ENCODE results near the gene NELFB.
A peak's percentile ranks its signal among the peaks of the same experiment; 100 is the strongest.

The NELFB gene

DNA sequence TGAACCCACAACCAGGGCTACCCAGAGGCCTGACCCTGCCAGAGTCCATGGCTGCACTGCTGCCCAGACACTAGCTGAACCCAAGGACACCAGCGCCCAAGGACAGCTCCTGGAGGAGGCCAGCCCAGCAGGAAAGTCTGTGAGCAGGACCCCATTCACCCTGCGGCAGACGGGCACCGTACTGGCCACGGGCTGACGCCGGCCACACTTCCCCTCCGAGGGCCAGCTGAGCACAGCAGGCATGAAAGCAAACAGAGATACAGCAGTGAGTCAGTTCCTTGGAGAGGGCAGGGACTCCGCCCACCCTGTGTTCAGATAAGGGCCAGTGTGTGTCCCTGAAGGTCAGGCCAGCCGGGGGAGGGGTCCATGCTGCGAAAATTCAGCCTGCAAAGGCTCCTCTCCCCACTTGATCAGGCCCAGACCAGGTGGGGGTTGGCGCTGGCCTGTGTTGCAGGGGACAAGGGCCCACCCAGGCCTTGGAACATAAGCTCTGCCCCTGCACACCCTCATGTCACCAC lies 36.3 kb upstream of the NELFB start:
- Histone ChIP-seq H3K4me1 (ENCODE audit: control insufficient read depth, low read depth, low read length) (no peaks in the 10 kb centered on the region), H3K9ac (ENCODE audit: low read length) (no peak overlapping the region), H3K36me3 (ENCODE audit: control insufficient read depth, low read depth, low read length) (peaks cover 9% of the 10 kb centered on the region), H3K4me3 (ENCODE audit: low read length) (no peak overlapping the region), H3K27me3 (ENCODE audit: control insufficient read depth, insufficient read depth, low read length) (peaks cover 8% of the 10 kb centered on the region), H3K27ac (ENCODE audit: low read length) (no peak overlapping the region), H3K9me3 (ENCODE audit: control insufficient read depth, low read depth, low read length) (no peaks in the 10 kb centered on the region)

DNA sequence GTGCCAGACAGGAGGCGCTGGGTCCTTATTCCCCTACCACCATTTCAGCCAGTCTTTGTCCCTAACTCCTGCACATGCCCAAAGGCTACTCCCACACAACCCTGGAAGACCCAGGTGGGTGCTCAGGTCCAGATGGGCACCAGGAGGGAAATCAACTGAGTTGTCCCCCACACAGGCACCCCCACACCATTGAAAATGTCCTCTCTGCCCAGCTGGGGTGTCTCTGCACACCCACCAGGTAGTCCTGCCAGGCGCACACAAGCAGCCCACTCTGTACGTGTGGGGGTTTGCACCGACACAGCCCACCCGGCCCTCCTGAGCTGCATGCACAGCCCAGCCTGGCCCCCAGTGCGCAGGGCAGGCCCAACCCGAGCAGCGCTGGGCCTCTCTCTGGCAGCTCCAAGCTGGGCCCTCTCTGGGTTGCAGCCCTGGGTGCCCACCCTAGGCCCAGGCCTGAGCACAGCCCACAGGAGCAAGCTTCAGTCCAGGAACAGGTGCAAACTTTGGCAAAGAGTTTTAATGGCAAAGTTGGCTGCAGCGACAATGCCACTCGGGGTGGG lies 35.3 kb upstream of the NELFB start:
- Histone ChIP-seq H3K9ac (ENCODE audit: low read length) (no peak overlapping the region), H3K36me3 (ENCODE audit: control insufficient read depth, low read depth, low read length) (peaks cover 3% of the 10 kb centered on the region), H3K27me3 (ENCODE audit: control insufficient read depth, insufficient read depth, low read length) (peaks cover 8% of the 10 kb centered on the region), H3K4me3 (ENCODE audit: low read length) (no peak overlapping the region), H3K9me3 (ENCODE audit: control insufficient read depth, low read depth, low read length) (no peaks in the 10 kb centered on the region), H3K27ac (ENCODE audit: low read length) (no peak overlapping the region), H3K4me1 (ENCODE audit: control insufficient read depth, low read depth, low read length) (no peaks in the 10 kb centered on the region)

DNA sequence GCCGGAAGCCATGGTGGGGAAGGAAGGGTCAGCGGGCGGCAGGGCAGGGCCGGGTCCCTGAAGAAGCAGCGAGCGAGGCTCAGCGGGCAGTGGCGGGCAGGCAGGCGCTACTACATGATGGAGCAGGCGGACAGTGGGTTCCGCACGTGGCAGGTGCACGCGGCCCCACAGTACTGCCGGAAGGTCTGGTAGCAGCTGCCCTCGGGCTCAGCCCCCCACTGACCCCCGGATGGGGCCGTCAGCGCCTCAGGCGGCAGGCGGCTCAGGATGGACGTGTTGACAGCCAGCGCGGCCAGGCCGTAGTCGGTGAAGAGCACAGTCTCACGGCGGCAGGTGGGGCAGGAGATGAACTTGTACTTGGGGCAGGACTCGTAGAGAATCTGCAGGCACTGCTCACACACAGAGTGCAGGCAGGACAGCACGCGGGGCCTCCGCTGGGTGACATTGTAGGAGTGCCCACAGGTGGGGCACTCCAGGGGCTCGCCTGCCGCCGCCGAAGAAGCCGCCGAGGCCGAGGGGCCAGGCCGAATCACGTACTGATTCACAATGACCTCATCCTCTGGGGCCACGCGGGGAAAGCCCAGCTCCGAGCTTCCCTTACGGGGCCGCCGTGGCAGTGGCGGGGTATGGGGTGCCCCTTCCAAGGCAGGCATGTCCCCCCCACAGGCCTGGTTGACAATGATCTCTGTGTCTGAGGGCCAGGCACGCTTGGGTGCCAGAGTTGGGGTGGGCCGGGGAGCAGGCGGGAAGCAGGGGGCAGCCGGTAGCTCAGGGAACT lies 34.6 kb upstream of the NELFB start:
- H3K36me3 ChIP-seq (ENCODE audit: control insufficient read depth, low read depth, low read length) = no peaks in the 10 kb centered on the region
- H3K27me3 ChIP-seq (ENCODE audit: control insufficient read depth, insufficient read depth, low read length) = peaks cover 8% of the 10 kb centered on the region
- no peaks in the 10 kb centered on the region for H3K9me3 ChIP-seq (ENCODE audit: control insufficient read depth, low read depth, low read length)
- H3K4me1 ChIP-seq (ENCODE audit: control insufficient read depth, low read depth, low read length) = no peaks in the 10 kb centered on the region
- no peak overlapping the region for H3K4me3 ChIP-seq (ENCODE audit: low read length)
- no peak overlapping the region for H3K9ac ChIP-seq (ENCODE audit: low read length)
- no peak overlapping the region for H3K27ac ChIP-seq (ENCODE audit: low read length)

DNA sequence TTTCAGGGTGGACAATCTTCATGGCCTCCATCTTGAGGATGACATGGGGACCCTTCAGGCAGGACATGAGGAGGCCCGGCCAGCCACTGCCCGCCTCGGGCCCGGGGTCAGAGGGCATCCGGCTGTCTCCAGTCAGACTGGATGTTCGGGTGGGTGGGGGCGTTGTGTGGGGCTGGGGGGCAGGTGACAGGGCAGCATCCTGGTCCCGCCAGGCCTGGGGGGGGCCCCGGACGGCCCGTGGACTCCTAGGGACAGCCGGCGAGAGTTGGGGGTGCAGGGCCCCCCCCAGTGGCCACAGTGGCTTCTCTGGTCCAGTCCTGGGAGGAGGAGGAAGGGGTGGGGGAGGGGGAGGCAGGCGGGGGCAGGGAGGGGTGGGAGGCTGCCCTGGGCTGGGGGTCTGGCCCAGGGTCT lies 34.0 kb upstream of the NELFB start:
- Histone ChIP-seq H3K9me3 (ENCODE audit: control insufficient read depth, low read depth, low read length) (no peaks in the 10 kb centered on the region), H3K4me3 (ENCODE audit: low read length) (no peak overlapping the region), H3K36me3 (ENCODE audit: control insufficient read depth, low read depth, low read length) (no peaks in the 10 kb centered on the region), H3K27ac (ENCODE audit: low read length) (no peak overlapping the region), H3K4me1 (ENCODE audit: control insufficient read depth, low read depth, low read length) (no peaks in the 10 kb centered on the region), H3K27me3 (ENCODE audit: control insufficient read depth, insufficient read depth, low read length) (peaks cover 8% of the 10 kb centered on the region), H3K9ac (ENCODE audit: low read length) (no peak overlapping the region)

DNA sequence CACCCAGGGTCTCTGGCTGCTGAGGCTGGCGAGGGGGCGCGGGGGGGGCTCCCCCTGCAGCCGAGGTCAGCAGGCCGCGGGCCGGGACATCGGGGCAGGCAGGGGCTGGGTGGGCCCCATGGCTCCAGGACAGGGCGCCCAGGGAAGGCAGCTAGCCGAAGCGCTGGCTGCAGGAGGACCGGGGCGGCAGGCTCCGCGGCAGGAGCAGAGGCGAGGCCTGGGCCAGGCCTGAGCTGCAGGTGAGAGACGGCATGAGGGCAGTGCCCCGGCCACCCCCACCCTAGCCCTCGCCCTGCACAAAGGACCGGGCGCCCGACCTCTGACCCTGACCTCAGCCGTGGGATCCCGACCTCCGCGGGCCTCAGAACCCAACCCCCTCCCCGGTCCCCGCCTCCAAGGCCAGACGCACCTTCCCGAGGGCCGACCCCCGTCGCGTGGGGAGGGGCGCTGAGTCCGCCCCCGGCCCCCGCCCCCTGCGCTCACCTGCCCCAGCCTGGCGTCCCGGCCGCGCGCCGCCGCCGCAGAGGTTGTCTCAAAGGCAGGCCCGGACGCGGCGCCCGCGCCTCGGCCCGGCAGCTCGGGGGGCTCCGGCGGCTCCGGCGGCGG lies 33.5 kb upstream of the NELFB start:
- Histone ChIP-seq H3K27ac (ENCODE audit: low read length) (no peak overlapping the region), H3K9ac (ENCODE audit: low read length) (no peak overlapping the region), H3K4me1 (ENCODE audit: control insufficient read depth, low read depth, low read length) (no peaks in the 10 kb centered on the region), H3K9me3 (ENCODE audit: control insufficient read depth, low read depth, low read length) (no peaks in the 10 kb centered on the region), H3K27me3 (ENCODE audit: control insufficient read depth, insufficient read depth, low read length) (peaks cover 8% of the 10 kb centered on the region), H3K4me3 (ENCODE audit: low read length) (peak overlapping the region; percentile 42), H3K36me3 (ENCODE audit: control insufficient read depth, low read depth, low read length) (no peaks in the 10 kb centered on the region)

DNA sequence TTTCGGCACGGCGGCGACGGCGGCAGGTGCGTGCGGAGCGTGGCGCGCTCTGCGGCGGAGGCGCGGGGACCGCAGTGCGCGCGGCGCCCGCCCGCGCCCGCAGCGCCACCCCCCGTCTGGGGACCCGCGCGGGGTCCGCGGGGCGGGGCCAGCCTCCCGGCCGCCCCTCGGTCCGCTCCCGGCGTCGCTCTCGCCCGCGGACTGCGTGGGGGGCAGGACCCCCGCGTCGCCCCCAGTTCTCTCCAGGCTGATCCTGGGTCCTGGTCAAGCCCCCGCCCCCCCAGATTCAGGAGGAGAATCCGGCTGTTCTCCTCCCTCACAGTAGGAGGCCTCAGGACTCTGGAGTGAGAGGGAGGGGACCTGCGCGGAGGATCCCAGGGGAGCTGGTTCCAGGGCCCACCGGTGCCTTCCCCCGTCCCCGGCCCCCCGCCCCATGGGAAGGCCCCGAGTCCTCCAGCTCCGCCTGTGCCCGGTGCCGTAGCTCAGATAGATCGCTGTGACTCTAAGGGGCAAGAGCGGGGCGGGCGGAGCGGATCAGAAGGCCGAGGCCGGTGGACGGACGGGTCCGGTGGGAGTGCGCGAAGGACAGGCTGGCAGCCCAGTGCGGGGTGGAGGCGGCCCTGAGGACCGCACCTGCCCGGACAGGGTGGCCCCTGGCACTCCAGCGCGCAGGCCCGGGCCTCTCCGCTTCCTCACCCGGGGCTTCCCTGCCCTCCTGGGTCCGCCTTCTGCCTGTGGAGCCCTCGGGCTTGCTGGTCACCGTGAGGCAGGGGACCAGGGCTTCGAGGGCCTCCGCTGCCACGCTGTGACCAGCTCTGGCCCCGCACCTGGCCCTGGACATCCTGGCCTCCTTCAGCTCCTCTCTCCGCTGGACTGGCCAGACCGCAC lies 32.7 kb upstream of the NELFB start, which contains the start of gene RNF208:
RNF208 (minus strand) TSS at position 51 of the 888 bp plus-strand sequence. CDS start 1,028 bp downstream, outside the sequence.
- Histone ChIP-seq H3K4me1 (ENCODE audit: control insufficient read depth, low read depth, low read length) (no peaks in the 10 kb centered on the region), H3K27ac (ENCODE audit: low read length) (no peak within 1 kb of the TSS), H3K27me3 (ENCODE audit: control insufficient read depth, insufficient read depth, low read length) (peaks cover 8% of the 10 kb centered on the region), H3K36me3 (ENCODE audit: control insufficient read depth, low read depth, low read length) (no peaks in the 10 kb centered on the region), H3K4me3 (ENCODE audit: low read length) (peak within 1 kb of the TSS; percentile 75), H3K9ac (ENCODE audit: low read length) (no peak within 1 kb of the TSS), H3K9me3 (ENCODE audit: control insufficient read depth, low read depth, low read length) (no peaks in the 10 kb centered on the region)

DNA sequence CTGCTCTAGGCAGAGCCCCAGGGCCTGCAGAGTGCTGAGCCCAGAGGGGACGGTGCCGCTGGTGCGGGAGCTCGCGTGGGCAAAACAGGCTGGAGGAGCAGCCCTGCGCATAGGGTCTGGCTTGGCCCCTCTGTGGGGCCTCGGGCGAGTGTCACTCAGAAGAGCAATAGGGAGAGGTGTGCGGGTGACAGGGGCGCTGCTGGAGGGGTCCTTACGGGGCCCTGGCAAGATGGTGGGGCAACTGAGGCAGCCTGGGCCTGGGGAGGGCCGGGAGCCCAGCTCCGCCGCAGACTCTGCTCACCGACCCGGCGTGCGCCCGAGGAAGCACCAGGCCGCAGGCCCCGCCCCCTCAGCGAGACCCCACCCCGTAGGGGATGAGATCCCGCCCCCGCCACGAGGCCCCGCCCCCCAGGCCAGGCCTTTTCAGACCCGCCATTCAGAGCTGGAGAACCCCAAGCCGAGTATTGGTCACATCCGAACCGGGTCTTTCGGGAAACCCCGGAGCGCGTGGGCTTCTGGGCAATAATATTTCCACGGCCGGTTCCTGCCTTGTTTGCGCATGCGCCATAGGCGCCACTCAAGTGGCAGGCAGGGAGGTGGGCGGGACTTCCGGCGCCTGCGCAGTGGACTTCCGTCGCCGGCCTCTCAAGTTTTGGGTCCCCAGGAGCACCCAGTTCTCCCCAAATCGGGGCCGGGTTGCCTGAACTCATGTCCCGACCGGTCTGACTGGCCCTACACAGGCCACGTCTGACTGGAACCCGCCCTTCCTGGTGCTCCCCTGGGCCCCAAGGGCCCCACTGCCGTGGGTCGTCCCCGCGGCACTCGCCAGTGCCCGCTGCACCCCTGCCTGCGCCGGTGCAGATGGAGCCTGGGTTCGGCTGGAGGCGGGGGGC lies 31.8 kb upstream of the NELFB start:
- H3K27ac ChIP-seq (ENCODE audit: low read length) = no peak overlapping the region
- H3K9me3 ChIP-seq (ENCODE audit: control insufficient read depth, low read depth, low read length) = no peaks in the 10 kb centered on the region
- no peaks in the 10 kb centered on the region for H3K4me1 ChIP-seq (ENCODE audit: control insufficient read depth, low read depth, low read length)
- H3K9ac ChIP-seq (ENCODE audit: low read length) = peak overlapping the region; percentile 61
- peak overlapping the region; percentile 75 for H3K4me3 ChIP-seq (ENCODE audit: low read length)
- H3K27me3 ChIP-seq (ENCODE audit: control insufficient read depth, insufficient read depth, low read length) = peaks cover 8% of the 10 kb centered on the region
- H3K36me3 ChIP-seq (ENCODE audit: control insufficient read depth, low read depth, low read length) = no peaks in the 10 kb centered on the region

DNA sequence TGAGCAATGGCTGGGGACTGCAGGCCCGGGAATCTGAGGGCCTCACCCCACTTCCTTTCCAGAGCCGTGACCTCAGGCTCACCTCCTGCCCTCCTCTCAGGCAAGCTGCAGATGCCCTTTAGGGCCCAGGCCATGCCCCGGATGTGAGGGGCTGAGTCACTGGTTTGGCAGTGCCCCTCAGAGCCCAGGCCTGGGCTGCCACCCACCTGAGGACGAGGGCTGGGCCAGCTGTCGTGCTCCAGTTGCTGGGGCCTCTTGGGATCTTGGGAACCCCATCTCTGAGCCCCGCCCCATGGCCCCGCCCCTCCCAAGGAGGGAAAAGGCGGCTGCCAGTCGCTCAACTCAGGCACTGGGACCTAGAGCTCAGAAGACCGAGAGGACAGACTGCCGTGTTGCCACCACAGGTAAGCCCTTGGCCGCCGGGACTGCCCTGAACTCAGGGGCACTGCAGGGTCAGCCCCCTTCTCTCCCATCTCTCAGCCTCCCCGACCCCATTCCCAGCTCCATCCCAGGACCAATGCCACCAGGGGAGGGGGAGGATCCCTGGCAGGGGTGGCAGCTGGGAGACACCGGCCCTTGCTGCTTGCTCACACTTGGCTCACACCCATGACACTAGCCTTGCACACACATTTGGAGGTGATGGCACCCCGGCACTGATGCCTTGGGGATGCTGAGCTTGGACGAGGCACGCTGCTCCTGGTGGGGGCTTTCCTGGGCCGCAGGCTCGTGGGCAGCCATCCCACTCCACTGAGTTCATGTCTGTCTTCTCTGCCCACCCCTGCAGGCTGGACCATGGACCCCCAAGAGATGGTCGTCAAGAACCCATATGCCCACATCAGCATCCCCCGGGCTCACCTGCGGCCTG lies 30.1 kb upstream of the NELFB start, which contains the start of gene CYSRT1:
CYSRT1 (plus strand) TSS at position 345 of the 865 bp plus-strand sequence; CDS start at position 793, 448 bp downstream.
- Histone ChIP-seq H3K4me1 (ENCODE audit: control insufficient read depth, low read depth, low read length) (no peaks in the 10 kb centered on the region), H3K36me3 (ENCODE audit: control insufficient read depth, low read depth, low read length) (no peaks in the 10 kb centered on the region), H3K9me3 (ENCODE audit: control insufficient read depth, low read depth, low read length) (no peaks in the 10 kb centered on the region), H3K27ac (ENCODE audit: low read length) (no peak within 1 kb of the TSS), H3K9ac (ENCODE audit: low read length) (peak within 1 kb of the TSS; percentile 61), H3K4me3 (ENCODE audit: low read length) (peak within 1 kb of the TSS; percentile 75), H3K27me3 (ENCODE audit: control insufficient read depth, insufficient read depth, low read length) (peaks cover 8% of the 10 kb centered on the region)

DNA sequence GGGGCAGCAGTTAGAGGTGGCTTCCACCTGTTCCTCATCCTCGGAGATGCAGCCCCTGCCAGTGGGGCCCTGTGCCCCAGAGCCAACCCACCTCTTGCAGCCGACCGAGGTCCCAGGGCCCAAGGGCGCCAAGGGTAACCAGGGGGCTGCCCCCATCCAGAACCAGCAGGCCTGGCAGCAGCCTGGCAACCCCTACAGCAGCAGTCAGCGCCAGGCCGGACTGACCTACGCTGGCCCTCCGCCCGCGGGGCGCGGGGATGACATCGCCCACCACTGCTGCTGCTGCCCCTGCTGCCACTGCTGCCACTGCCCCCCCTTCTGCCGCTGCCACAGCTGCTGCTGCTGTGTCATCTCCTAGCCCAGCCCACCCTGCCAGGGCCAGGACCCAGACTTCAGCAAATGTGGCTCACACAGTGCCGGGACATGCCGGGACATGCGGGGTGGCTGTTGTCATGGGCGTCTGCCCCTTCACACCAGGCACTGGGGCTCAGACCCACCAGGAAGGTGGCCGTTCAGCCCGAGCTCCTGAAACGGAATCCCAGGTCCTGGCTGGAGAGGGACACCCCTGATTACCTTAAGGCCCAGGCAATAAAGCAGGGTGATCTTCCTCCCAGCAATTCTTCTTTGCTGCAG lies 29.3 kb upstream of the NELFB start:
- H3K9me3 ChIP-seq (ENCODE audit: control insufficient read depth, low read depth, low read length) = no peaks in the 10 kb centered on the region
- no peaks in the 10 kb centered on the region for H3K36me3 ChIP-seq (ENCODE audit: control insufficient read depth, low read depth, low read length)
- peaks cover 8% of the 10 kb centered on the region for H3K27me3 ChIP-seq (ENCODE audit: control insufficient read depth, insufficient read depth, low read length)
- H3K4me1 ChIP-seq (ENCODE audit: control insufficient read depth, low read depth, low read length) = no peaks in the 10 kb centered on the region
- H3K27ac ChIP-seq (ENCODE audit: low read length) = no peak overlapping the region
- no peak overlapping the region for H3K9ac ChIP-seq (ENCODE audit: low read length)
- H3K4me3 ChIP-seq (ENCODE audit: low read length) = no peak overlapping the region
